Panc1 (cell line): ENCODE data around the gene JAKMIP3. TPM values are rescaled to one million over a fixed set of nuclear protein-coding genes. Genes with fewer than 3 reads are reported as not detected.

Experiments used
- ATAC-seq: fragments of 200-7000 bp; cut with Tn5 transposase; 2 replicates; pipeline ENCODE4 v1.9.1; 2020; ENCODE audit warnings: mild to moderate bottlenecking, moderate library complexity
- BruUV-seq: library from RNA; stranded (reverse); fragments of 400-500 nt; replicated peaks from 2 replicates; lab custom pipeline; 2021; lab: Mats Ljungman, UMichigan
- CTCF ChIA-PET: fragments of 300-600 bp; sonication (Branson Sonifier 250); formaldehyde crosslinking; loops from one replicate; lab custom pipeline; 2022; ENCODE audit warnings: antibody characterized with exemption; lab: Charles Lee
- POLR2A ChIA-PET: fragments of 300-600 bp; sonication (Branson Sonifier 250); formaldehyde crosslinking; loops from one replicate; lab custom pipeline; 2022; ENCODE audit warnings: antibody characterized with exemption; lab: Charles Lee
- DNase-seq: peaks from one replicate; pipeline ENCODE4 v3.0.0-alpha.2; 2010; ENCODE audit warnings: low read depth, low spot score
- H3K27ac ChIP-seq: 2 replicates; pipeline ENCODE4 v1.5.1; 2011; ENCODE audit warnings: mild to moderate bottlenecking, low read length, inconsistent platforms
- H3K27me3 ChIP-seq: fragments of 200-500 bp; sonication (Bioruptor generic); 2 replicates; pipeline ENCODE4 v1.6.0; 2014; ENCODE audit warnings: low read length, inconsistent platforms; ENCODE audit not compliant: control insufficient read depth, insufficient read depth
- H3K36me3 ChIP-seq: fragments of 200-500 bp; sonication (Bioruptor generic); 2 replicates; pipeline ENCODE4 v1.5.1; 2014; ENCODE audit warnings: inconsistent platforms, mild to moderate bottlenecking, low read length, moderate library complexity; ENCODE audit not compliant: control insufficient read depth, insufficient read depth
- H3K4me1 ChIP-seq: 2 replicates; pipeline ENCODE4 v1.5.1; 2011; ENCODE audit warnings: inconsistent platforms, mild to moderate bottlenecking, low read length, moderate library complexity; ENCODE audit not compliant: control insufficient read depth, insufficient read depth
- H3K4me3 ChIP-seq, 2 experiments: 2 replicates each; pipeline ENCODE4 v1.5.1; 2011 to 2012; ENCODE audit warnings: low read depth in 2 of 2, low read length in 2 of 2, mild to moderate bottlenecking in 2 of 2, inconsistent platforms in 1 of 2, moderate library complexity in 1 of 2
- H3K9me3 ChIP-seq: fragments of 200-500 bp; sonication (Bioruptor generic); 2 replicates; pipeline ENCODE4 v1.5.1; 2014; ENCODE audit warnings: low read depth, mild to moderate bottlenecking, inconsistent platforms, low read length, moderate library complexity; ENCODE audit not compliant: control insufficient read depth, insufficient read depth
- CTCF ChIP-seq: fragments of 450-650 bp; IDR thresholded peaks from 2 replicates; pipeline ENCODE4 v1.5.1; 2017; ENCODE audit warnings: mild to moderate bottlenecking
- REST ChIP-seq, 2 experiments: IDR thresholded peaks; 2 replicates each; pipeline ENCODE4 v1.6.1; 2011 to 2012; ENCODE audit warnings: low read depth in 2 of 2, control low read depth in 1 of 2, low read length in 1 of 2, mild to moderate bottlenecking in 1 of 2, moderate library complexity in 1 of 2; ENCODE audit not compliant: insufficient read depth in 1 of 2
- SIN3A ChIP-seq: IDR thresholded peaks from 2 replicates; pipeline ENCODE4 v1.6.1; 2012; ENCODE audit warnings: low read depth, mild to moderate bottlenecking, low read length, moderate library complexity, borderline replicate concordance; ENCODE audit not compliant: insufficient read depth
- TCF7L2 ChIP-seq: IDR thresholded peaks from 2 replicates; pipeline ENCODE4 v1.6.1; 2011; ENCODE audit warnings: mild to moderate bottlenecking, low read depth, low read length, inconsistent platforms
- in situ Hi-C: cut with HindIII; loops from 2 replicates; pipeline ENCODE4 v1.10.0; 2016; ENCODE audit warnings: low sequenced_read_pairs, low pct_unique_long_range_greater_than_20kb
- intact Hi-C: fragments of 100-400 bp; cut with micrococcal nuclease; formaldehyde crosslinking; loops from one replicate; pipeline ENCODE4 v1.10.0; 2022; ENCODE audit not compliant: unreplicated experiment
- total RNA-seq: library from RNA; stranded (reverse); gene quantifications from one replicate; pipeline ENCODE4 v1.2.1, GENCODE V29; 2021; ENCODE audit not compliant: unreplicated experiment

The JAKMIP3 gene
- total RNA-seq, 1 experiment from 2014 or later: 1.5 TPM

GRCh38 chr10:132036153-132036886, 29.4 kb upstream of the JAKMIP3 start:
- no peak for TF ChIP-seq REST (IDR thresholded peaks at IDR 0.05; ENCODE audit: insufficient read depth in 1 of 2, low read depth in 2 of 2, low read length in 1 of 2)
- TF ChIP-seq TCF7L2: no peak
- no peak for TF ChIP-seq CTCF
- Histone ChIP-seq H3K36me3 (no peaks in the 10 kb centered on the region), H3K27ac (no peak overlapping the region), H3K27me3 (peaks cover 19% of the 10 kb centered on the region), H3K4me1 (peaks cover 4% of the 10 kb centered on the region; the same call in 1 of the 2 replicates), H3K4me3 (peak overlapping the region; percentile 44 to 50), H3K9me3 (no peaks in the 10 kb centered on the region)
- ATAC-seq (peak; percentile 84), DNase-seq (no peak)
- ChIA-PET CTCF (interaction anchor here (0.6 to 1.6 kb wide), 3 partner anchors 13 to 39 kb away, joined by 3 to 6 read pairs (median 6); partner anchors contain the start of gene JAKMIP3), POLR2A (no interaction called here)
- in situ Hi-C loops: no loop called here
- intact Hi-C loops: loop anchor here (10.0 kb wide), 1 partner anchor 98 kb away; no protein-coding TSS in a partner anchor
- no TSS peak for BruUV-seq

GRCh38 chr10:132036887-132037675, 28.7 kb upstream of the JAKMIP3 start:
- no peak for TF ChIP-seq REST (IDR thresholded peaks at IDR 0.05; ENCODE audit: insufficient read depth in 1 of 2, low read depth in 2 of 2, low read length in 1 of 2)
- no peak for TF ChIP-seq SIN3A
- ChIA-PET POLR2A (no interaction called here), CTCF (interaction anchor here (0.6 kb wide), 1 partner anchor 29 kb away, joined by 3 read pairs; the partner anchor contains the start of gene JAKMIP3)
- H3K9me3 ChIP-seq: no peaks in the 10 kb centered on the region
- in situ Hi-C loops: no loop called here
- H3K4me3 ChIP-seq: peak overlapping the region; percentile 37 to 44
- H3K27ac ChIP-seq: no peak overlapping the region
- BruUV-seq: no TSS peak
- H3K36me3 ChIP-seq: no peaks in the 10 kb centered on the region
- intact Hi-C loops: loop anchor here (10.0 kb wide), 1 partner anchor 98 kb away; no protein-coding TSS in a partner anchor
- DNase-seq: no peak
- peaks cover 19% of the 10 kb centered on the region for H3K27me3 ChIP-seq
- peak; percentile 74 for ATAC-seq
- peaks cover 4% of the 10 kb centered on the region; the same call in 1 of the 2 replicates for H3K4me1 ChIP-seq
